MCF 10A (cell line): Measurements from ENCODE around the gene BMPER. TPM values are rescaled to one million over a fixed set of nuclear protein-coding genes. Genes with fewer than 3 reads are reported as not detected.

ENCODE experiments used
- BruUV-seq: library from RNA; stranded (reverse); fragments of 400-500 nt; replicated peaks from 2 replicates; lab custom pipeline; 2021; lab: Mats Ljungman, UMichigan
- CTCF ChIA-PET: fragments of 300-600 bp; sonication (Branson Sonifier 250); formaldehyde crosslinking; extraction: SDS; loops from one replicate; lab custom pipeline; 2021; ENCODE audit warnings: antibody characterized with exemption, inconsistent platforms; lab: Yijun Ruan, JAX
- POLR2A ChIA-PET: fragments of 300-600, 350-650 bp; sonication (Branson Sonifier 250); formaldehyde crosslinking; extraction: SDS; loops from one replicate; lab custom pipeline; 2020; ENCODE audit warnings: antibody characterized with exemption, inconsistent platforms; lab: Yijun Ruan, JAX
- DNase-seq: peaks from one replicate; pipeline ENCODE4 v3.0.0-alpha.2; 2018; ENCODE audit not compliant: unreplicated experiment
- H3K27ac Mint-ChIP-seq: one replicate; pipeline ENCODE4 v1.8.0; 2022; ENCODE audit warnings: mild to moderate bottlenecking, low read depth, mixed read lengths; ENCODE audit not compliant: unreplicated experiment
- H3K27me3 Mint-ChIP-seq: one replicate; pipeline ENCODE4 v1.8.0; 2022; ENCODE audit warnings: mixed read lengths; ENCODE audit not compliant: insufficient read depth, unreplicated experiment
- H3K36me3 Mint-ChIP-seq: one replicate; pipeline ENCODE4 v1.8.0; 2022; ENCODE audit warnings: mild to moderate bottlenecking, moderate library complexity, mixed read lengths; ENCODE audit not compliant: insufficient read depth, unreplicated experiment
- H3K4me1 Mint-ChIP-seq: one replicate; pipeline ENCODE4 v1.8.0; 2022; ENCODE audit warnings: mixed read lengths; ENCODE audit not compliant: insufficient read depth, unreplicated experiment
- H3K4me3 Mint-ChIP-seq: one replicate; pipeline ENCODE4 v1.8.0; 2022; ENCODE audit warnings: mild to moderate bottlenecking, moderate library complexity, mixed read lengths; ENCODE audit not compliant: unreplicated experiment
- H3K9me3 Mint-ChIP-seq: one replicate; pipeline ENCODE4 v1.8.0; 2022; ENCODE audit warnings: mixed read lengths; ENCODE audit not compliant: unreplicated experiment
- CTCF ChIP-seq: fragments of 200-600 bp; IDR thresholded peaks from one replicate; pipeline ENCODE4 v1.8.0; 2022; ENCODE audit warnings: antibody characterized with exemption, mild to moderate bottlenecking; ENCODE audit not compliant: unreplicated experiment
- intact Hi-C: fragments of 100-400 bp; cut with micrococcal nuclease; formaldehyde crosslinking; loops from 2 replicates; pipeline ENCODE4 v1.14.1; 2022
- total RNA-seq: library from RNA; stranded (reverse); gene quantifications from 2 replicates; pipeline ENCODE4 v1.2.3, GENCODE V29; 2022

Gene BMPER
- total RNA-seq, 1 experiment from 2014 or later: 0.40 TPM

DNA sequence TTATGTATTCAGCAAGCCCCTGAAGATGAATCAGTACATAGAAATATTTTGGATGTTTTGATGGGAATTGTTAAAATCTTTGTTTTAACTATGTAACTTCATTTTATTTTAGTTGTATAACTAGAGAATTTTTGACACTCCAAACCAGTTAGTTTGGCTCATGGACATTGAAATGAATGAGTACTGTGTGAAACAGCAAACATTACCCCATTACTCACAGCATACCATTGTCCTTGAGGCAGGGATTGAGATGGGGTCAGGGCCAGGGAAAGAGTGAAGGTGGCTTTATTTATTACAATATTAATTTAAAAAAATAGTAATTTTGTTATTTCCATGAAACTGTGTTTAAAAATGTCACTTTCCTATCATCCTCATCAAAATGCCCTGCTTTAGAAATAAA lies 4.8 kb upstream of the BMPER start:
- no peak overlapping the region for H3K4me3 Mint-ChIP-seq
- peaks cover 22% of the 10 kb centered on the region for H3K27me3 Mint-ChIP-seq
- BruUV-seq: no TSS peak
- no peaks in the 10 kb centered on the region for H3K9me3 Mint-ChIP-seq
- ChIA-PET POLR2A (no interaction called here), CTCF (interaction anchor here (0.6 to 1.4 kb wide), 3 partner anchors 33 to 645 kb away, joined by 3 to 4 read pairs (median 3); no protein-coding TSS in a partner anchor)
- no peak for DNase-seq
- peaks cover 2% of the 10 kb centered on the region for H3K4me1 Mint-ChIP-seq
- H3K36me3 Mint-ChIP-seq: no peaks in the 10 kb centered on the region
- H3K27ac Mint-ChIP-seq: no peak overlapping the region
- TF ChIP-seq CTCF: no peak
- intact Hi-C loops: no loop called here

GRCh38 chr7:33901199-33901598 lies 4.1 kb upstream of the BMPER start:
- H3K36me3 Mint-ChIP-seq: no peaks in the 10 kb centered on the region
- TF ChIP-seq CTCF: no peak
- ChIA-PET CTCF (interaction anchor here (0.6 to 1.0 kb wide), 3 partner anchors 32 to 145 kb away, joined by 3 to 4 read pairs (median 3); no protein-coding TSS in a partner anchor), POLR2A (no interaction called here)
- BruUV-seq: no TSS peak
- no peak overlapping the region for H3K4me3 Mint-ChIP-seq
- no peak overlapping the region for H3K27ac Mint-ChIP-seq
- no peaks in the 10 kb centered on the region for H3K4me1 Mint-ChIP-seq
- intact Hi-C loops: no loop called here
- DNase-seq: no peak
- peaks cover 29% of the 10 kb centered on the region for H3K27me3 Mint-ChIP-seq
- no peaks in the 10 kb centered on the region for H3K9me3 Mint-ChIP-seq

DNA sequence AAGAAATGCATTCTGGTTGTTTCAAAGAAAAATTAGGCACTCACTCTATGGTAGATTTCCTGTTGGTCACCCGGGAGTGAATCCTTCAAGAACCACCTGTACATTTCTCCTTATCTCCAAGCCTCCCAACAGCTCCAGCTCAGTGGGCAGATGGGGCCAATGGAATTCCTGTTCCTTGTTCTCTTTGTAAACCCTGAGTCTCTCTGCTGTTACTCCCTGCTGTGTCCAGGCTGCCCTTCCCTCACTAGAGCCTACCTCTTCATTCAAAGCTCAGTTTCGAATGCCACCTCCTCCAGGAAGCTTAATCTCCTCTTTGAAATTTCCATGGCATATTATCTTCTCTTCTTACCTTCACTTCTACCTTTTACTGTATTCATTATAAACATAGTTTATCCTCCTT lies 3.5 kb upstream of the BMPER start:
- Mint-ChIP-seq H3K36me3 (no peaks in the 10 kb centered on the region), H3K9me3 (no peaks in the 10 kb centered on the region), H3K27ac (no peak overlapping the region), H3K4me1 (no peaks in the 10 kb centered on the region), H3K4me3 (no peak overlapping the region), H3K27me3 (peaks cover 36% of the 10 kb centered on the region)
- intact Hi-C loops: no loop called here
- POLR2A ChIA-PET: no interaction called here
- CTCF ChIA-PET: interaction anchor here (1.0 kb wide), 1 partner anchor 31 kb away, joined by 4 read pairs; no protein-coding TSS in a partner anchor
- no peak for DNase-seq
- no peak for TF ChIP-seq CTCF
- BruUV-seq: no TSS peak

DNA sequence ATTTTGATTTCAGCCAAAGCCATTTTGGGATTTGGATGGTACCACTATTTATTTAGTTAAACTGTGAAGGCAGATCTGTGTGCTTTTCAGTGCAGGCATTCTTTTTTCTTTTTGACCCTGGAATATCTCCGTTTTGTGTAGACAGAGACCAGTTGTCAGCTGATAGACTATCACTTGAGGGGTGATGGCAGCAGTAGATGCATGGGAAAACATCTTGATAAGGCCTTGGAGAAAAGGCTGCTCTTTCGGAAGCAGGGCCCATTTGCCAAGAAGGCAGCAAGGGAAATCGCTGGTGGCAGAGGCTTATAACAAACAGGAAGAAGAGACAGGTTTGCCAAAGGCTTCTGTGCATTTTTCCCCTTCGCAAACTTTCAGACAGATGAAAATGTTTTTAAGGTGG lies 2.6 kb upstream of the BMPER start:
- no peak for DNase-seq
- no peak for TF ChIP-seq CTCF
- BruUV-seq: no TSS peak
- no peaks in the 10 kb centered on the region for H3K36me3 Mint-ChIP-seq
- H3K27ac Mint-ChIP-seq: no peak overlapping the region
- no peaks in the 10 kb centered on the region for H3K9me3 Mint-ChIP-seq
- POLR2A ChIA-PET: no interaction called here
- CTCF ChIA-PET: interaction anchor here (0.6 to 2.6 kb wide), 2 partner anchors 7 to 144 kb away, joined by 3 to 13 read pairs; no protein-coding TSS in a partner anchor
- peaks cover 45% of the 10 kb centered on the region for H3K27me3 Mint-ChIP-seq
- intact Hi-C loops: no loop called here
- no peak overlapping the region for H3K4me3 Mint-ChIP-seq
- H3K4me1 Mint-ChIP-seq: no peaks in the 10 kb centered on the region
